Measurements from ENCODE around the gene CD6. TPM values are rescaled to one million over a fixed set of nuclear protein-coding genes. Genes with fewer than 3 reads are reported as not detected.

CD6 gene
- total and polyA plus RNA-seq, 10 donors: 10.9 to 47.6 (median 21.2) TPM

- H3K27me3 ChIP-seq (replicated peaks in 1 of 7): no peaks in the 10 kb centered on the region
- no peak overlapping the region for H3K4me3 ChIP-seq
- H3K36me3 ChIP-seq: no peaks in the 10 kb centered on the region
- no peaks in the 10 kb centered on the region for H3K9me3 ChIP-seq
- 81 to 93% (median 89%) methylated on average over 9 to 12 of the region's 12 CpGs for WGBS, 5 donors
- intact Hi-C loops (cut with DNase I; ENCODE audit: low total_unique reads): no loop called here
- H3K27ac ChIP-seq: peak overlapping the region in 4 of 8 donors; percentile 57 to 88 (median 76)
- TF ChIP-seq CTCF (IDR thresholded peaks at IDR 0.05 in 8 of 11, conservative IDR thresholded peaks at IDR 0.05 in 3 of 11): no peak
- no peak for TF ChIP-seq POLR2A (IDR thresholded peaks at IDR 0.05)
- TF ChIP-seq POLR2AphosphoS5 (IDR thresholded peaks at IDR 0.05): no peak
- no peak for DNase-seq
- peaks cover 8 to 87% (median 42%) of the 10 kb centered on the region in 6 donors for H3K4me1 ChIP-seq
Observed at GRCh38 chr11:60981515-60981914, 10.0 kb downstream of the CD6 start.

- 78 to 89% (median 86%) methylated on average over 8 of the region's 8 CpGs for WGBS, 5 donors
- Histone ChIP-seq H3K27me3 (replicated peaks in 1 of 7) (no peaks in the 10 kb centered on the region), H3K36me3 (no peaks in the 10 kb centered on the region), H3K4me1 (peaks cover 8 to 87% (median 42%) of the 10 kb centered on the region in 6 donors), H3K27ac (peak overlapping the region in 4 of 8 donors; percentile 57 to 88 (median 76)), H3K4me3 (peak overlapping the region in 1 of 8 donors; percentile 27), H3K9me3 (no peaks in the 10 kb centered on the region)
- no peak for TF ChIP-seq POLR2A (IDR thresholded peaks at IDR 0.05)
- TF ChIP-seq POLR2AphosphoS5 (IDR thresholded peaks at IDR 0.05): peak in 1 of 3 donors; percentile 42
- TF ChIP-seq CTCF (IDR thresholded peaks at IDR 0.05 in 8 of 11, conservative IDR thresholded peaks at IDR 0.05 in 3 of 11): no peak
- no peak for DNase-seq
- intact Hi-C loops (cut with DNase I; ENCODE audit: low total_unique reads): no loop called here
Observed at GRCh38 chr11:60982184-60982583, 10.7 kb downstream of the CD6 start.

- no peak overlapping the region for H3K4me3 ChIP-seq
- no peaks in the 10 kb centered on the region for H3K9me3 ChIP-seq
- WGBS, 5 donors: 65 to 77% (median 69%) methylated on average over 6 of the region's 6 CpGs
- no peaks in the 10 kb centered on the region for H3K36me3 ChIP-seq
- intact Hi-C loops (cut with DNase I; ENCODE audit: low total_unique reads): no loop called here
- TF ChIP-seq CTCF (IDR thresholded peaks at IDR 0.05 in 8 of 11, conservative IDR thresholded peaks at IDR 0.05 in 3 of 11): no peak
- no peak for TF ChIP-seq POLR2A (IDR thresholded peaks at IDR 0.05)
- H3K27me3 ChIP-seq (replicated peaks in 1 of 7): no peaks in the 10 kb centered on the region
- H3K4me1 ChIP-seq: peaks cover 4 to 85% (median 32%) of the 10 kb centered on the region in 6 donors
- DNase-seq: no peak
- peak overlapping the region in 6 of 8 donors; percentile 19 to 88 (median 72) for H3K27ac ChIP-seq
Observed at GRCh38 chr11:60984149-60984548, 12.7 kb downstream of the CD6 start.

GRCh38 chr11:60984636-60985035 is 13.2 kb downstream of the CD6 start:
- DNase-seq: no peak
- H3K27ac ChIP-seq: peak overlapping the region in 6 of 8 donors; percentile 8 to 88 (median 72)
- H3K36me3 ChIP-seq: no peaks in the 10 kb centered on the region
- WGBS, 5 donors: 66 to 85% (median 80%) methylated on average over 4 of the region's 4 CpGs
- H3K9me3 ChIP-seq: no peaks in the 10 kb centered on the region
- H3K27me3 ChIP-seq (replicated peaks in 1 of 7): no peaks in the 10 kb centered on the region
- intact Hi-C loops (cut with DNase I; ENCODE audit: low total_unique reads): no loop called here
- H3K4me1 ChIP-seq: peaks cover 8 to 85% (median 36%) of the 10 kb centered on the region in 6 donors
- TF ChIP-seq CTCF (IDR thresholded peaks at IDR 0.05 in 8 of 11, conservative IDR thresholded peaks at IDR 0.05 in 3 of 11) (no peak), POLR2AphosphoS5 (IDR thresholded peaks at IDR 0.05) (no peak), POLR2A (IDR thresholded peaks at IDR 0.05) (no peak)
- H3K4me3 ChIP-seq: no peak overlapping the region
